ENCODE results near the gene ZMYND15. TPM values are rescaled to one million over a fixed set of nuclear protein-coding genes. Genes with fewer than 3 reads are reported as not detected.
A peak's percentile ranks its signal among the peaks of the same experiment; 100 is the strongest.

Gene ZMYND15
- total and polyA plus RNA-seq, 2 of the 13 experiments (the other 11 are each of a cell fraction or from before 2014, with no cell fraction given), result 0.24 to 2.7 TPM

DNA sequence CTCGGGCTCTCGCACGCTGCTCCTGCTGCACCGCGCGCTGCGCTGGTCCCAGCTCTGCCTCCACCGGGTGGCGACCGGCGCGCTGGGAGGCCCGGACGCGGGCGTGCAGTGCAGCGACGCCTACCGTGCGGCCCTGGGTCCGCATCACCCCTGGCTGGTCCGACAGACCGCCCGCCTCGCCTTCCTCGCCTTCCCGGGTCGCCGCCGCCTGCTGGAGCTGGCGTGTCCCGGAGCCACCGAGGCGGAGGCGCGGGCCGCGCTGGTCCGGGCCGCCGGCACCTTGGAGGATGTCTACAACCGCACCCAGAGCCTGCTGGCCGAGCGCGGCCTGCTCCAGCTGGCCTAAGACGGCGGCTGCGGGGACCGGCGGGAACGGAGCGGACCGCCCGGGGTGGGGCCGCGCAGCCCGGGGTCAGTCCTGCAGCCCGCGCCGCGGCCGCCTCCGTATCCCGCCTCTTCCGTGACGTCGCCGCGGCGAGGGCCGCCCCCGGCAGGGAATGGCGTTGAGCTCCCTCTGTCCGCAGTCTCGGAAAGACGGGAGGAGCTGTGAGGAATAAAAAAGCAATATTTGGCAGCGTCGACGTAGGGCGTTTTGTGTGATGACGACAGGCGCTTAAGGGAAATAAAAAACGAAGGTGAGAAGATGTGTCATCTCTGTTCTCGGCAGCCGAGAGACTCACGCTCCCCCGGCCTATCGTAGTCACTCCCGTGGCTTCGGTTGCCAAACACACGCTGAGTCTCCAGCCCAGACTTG is 50.5 kb downstream of the ZMYND15 start (continued):
- no peak for TF ChIP-seq RXRA (CRISPR knock-in tag; IDR thresholded peaks at IDR 0.05)
- TF ChIP-seq SRY (CRISPR knock-in tag; IDR thresholded peaks at IDR 0.05), result no peak; the same call in 1 of the 2 replicates
- TF ChIP-seq MAFF (IDR thresholded peaks at IDR 0.05; ENCODE audit: low read depth, low read length), result no peak
- TF ChIP-seq, protein P1, sequence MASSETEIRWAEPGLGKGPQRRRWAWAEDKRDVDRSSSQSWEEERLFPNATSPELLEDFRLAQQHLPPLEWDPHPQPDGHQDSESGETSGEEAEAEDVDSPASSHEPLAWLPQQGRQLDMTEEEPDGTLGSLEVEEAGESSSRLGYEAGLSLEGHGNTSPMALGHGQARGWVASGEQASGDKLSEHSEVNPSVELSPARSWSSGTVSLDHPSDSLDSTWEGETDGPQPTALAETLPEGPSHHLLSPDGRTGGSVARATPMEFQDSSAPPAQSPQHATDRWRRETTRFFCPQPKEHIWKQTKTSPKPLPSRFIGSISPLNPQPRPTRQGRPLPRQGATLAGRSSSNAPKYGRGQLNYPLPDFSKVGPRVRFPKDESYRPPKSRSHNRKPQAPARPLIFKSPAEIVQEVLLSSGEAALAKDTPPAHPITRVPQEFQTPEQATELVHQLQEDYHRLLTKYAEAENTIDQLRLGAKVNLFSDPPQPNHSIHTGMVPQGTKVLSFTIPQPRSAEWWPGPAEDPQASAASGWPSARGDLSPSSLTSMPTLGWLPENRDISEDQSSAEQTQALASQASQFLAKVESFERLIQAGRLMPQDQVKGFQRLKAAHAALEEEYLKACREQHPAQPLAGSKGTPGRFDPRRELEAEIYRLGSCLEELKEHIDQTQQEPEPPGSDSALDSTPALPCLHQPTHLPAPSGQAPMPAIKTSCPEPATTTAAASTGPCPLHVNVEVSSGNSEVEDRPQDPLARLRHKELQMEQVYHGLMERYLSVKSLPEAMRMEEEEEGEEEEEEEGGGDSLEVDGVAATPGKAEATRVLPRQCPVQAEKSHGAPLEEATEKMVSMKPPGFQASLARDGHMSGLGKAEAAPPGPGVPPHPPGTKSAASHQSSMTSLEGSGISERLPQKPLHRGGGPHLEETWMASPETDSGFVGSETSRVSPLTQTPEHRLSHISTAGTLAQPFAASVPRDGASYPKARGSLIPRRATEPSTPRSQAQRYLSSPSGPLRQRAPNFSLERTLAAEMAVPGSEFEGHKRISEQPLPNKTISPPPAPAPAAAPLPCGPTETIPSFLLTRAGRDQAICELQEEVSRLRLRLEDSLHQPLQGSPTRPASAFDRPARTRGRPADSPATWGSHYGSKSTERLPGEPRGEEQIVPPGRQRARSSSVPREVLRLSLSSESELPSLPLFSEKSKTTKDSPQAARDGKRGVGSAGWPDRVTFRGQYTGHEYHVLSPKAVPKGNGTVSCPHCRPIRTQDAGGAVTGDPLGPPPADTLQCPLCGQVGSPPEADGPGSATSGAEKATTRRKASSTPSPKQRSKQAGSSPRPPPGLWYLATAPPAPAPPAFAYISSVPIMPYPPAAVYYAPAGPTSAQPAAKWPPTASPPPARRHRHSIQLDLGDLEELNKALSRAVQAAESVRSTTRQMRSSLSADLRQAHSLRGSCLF (CRISPR knock-in tag; IDR thresholded peaks at IDR 0.05; ENCODE audit: borderline replicate concordance), result no peak
- no peak for TF ChIP-seq ZNF180 (CRISPR knock-in tag; IDR thresholded peaks at IDR 0.05; ENCODE audit: borderline replicate concordance, low read depth)
- 0 out of 2 replicates have a peak, but pooled peaks have one; percentile 11 for TF ChIP-seq FOSL2 (CRISPR knock-in tag; IDR thresholded peaks at IDR 0.05)
- TF ChIP-seq TCF12 (IDR thresholded peaks at IDR 0.05), result no peak
- TF ChIP-seq TCF12 (CRISPR knock-in tag; IDR thresholded peaks at IDR 0.05), result no peak
- no peak for TF ChIP-seq ZNF30 (CRISPR knock-in tag; IDR thresholded peaks at IDR 0.05)
- no peak for TF ChIP-seq GLI4 (CRISPR knock-in tag; IDR thresholded peaks at IDR 0.05; ENCODE audit: borderline replicate concordance)
- no peak for TF ChIP-seq ZNF3 (CRISPR knock-in tag; IDR thresholded peaks at IDR 0.05)
- TF ChIP-seq ZNF552 (CRISPR knock-in tag; IDR thresholded peaks at IDR 0.05; ENCODE audit: borderline replicate concordance), result no peak; the same call in 1 of the 2 replicates
- no peak for TF ChIP-seq GPN1 (CRISPR knock-in tag; IDR thresholded peaks at IDR 0.05; ENCODE audit: borderline replicate concordance)
- no peak for TF ChIP-seq FOXA3 (CRISPR knock-in tag; IDR thresholded peaks at IDR 0.05)
- no peak for TF ChIP-seq CBX5 (CRISPR knock-in tag; IDR thresholded peaks at IDR 0.05; ENCODE audit: borderline replicate concordance)
- TF ChIP-seq NR1H2 (CRISPR knock-in tag; IDR thresholded peaks at IDR 0.05; ENCODE audit: borderline replicate concordance, low read depth), result peak; percentile 93; the same call in 1 of the 2 replicates
- TF ChIP-seq ZNF383 (CRISPR knock-in tag; IDR thresholded peaks at IDR 0.05; ENCODE audit: borderline replicate concordance), result no peak
- TF ChIP-seq ZNF75D (CRISPR knock-in tag; IDR thresholded peaks at IDR 0.05; ENCODE audit: borderline replicate concordance), result no peak
- no peak for TF ChIP-seq ZKSCAN5 (CRISPR knock-in tag; IDR thresholded peaks at IDR 0.05)
- TF ChIP-seq, protein P2, sequence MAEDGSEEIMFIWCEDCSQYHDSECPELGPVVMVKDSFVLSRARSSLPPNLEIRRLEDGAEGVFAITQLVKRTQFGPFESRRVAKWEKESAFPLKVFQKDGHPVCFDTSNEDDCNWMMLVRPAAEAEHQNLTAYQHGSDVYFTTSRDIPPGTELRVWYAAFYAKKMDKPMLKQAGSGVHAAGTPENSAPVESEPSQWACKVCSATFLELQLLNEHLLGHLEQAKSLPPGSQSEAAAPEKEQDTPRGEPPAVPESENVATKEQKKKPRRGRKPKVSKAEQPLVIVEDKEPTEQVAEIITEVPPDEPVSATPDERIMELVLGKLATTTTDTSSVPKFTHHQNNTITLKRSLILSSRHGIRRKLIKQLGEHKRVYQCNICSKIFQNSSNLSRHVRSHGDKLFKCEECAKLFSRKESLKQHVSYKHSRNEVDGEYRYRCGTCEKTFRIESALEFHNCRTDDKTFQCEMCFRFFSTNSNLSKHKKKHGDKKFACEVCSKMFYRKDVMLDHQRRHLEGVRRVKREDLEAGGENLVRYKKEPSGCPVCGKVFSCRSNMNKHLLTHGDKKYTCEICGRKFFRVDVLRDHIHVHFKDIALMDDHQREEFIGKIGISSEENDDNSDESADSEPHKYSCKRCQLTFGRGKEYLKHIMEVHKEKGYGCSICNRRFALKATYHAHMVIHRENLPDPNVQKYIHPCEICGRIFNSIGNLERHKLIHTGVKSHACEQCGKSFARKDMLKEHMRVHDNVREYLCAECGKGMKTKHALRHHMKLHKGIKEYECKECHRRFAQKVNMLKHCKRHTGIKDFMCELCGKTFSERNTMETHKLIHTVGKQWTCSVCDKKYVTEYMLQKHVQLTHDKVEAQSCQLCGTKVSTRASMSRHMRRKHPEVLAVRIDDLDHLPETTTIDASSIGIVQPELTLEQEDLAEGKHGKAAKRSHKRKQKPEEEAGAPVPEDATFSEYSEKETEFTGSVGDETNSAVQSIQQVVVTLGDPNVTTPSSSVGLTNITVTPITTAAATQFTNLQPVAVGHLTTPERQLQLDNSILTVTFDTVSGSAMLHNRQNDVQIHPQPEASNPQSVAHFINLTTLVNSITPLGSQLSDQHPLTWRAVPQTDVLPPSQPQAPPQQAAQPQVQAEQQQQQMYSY (CRISPR knock-in tag; IDR thresholded peaks at IDR 0.05), result peak; percentile 65; the same call in 1 of the 2 replicates
- TF ChIP-seq, protein P3, sequence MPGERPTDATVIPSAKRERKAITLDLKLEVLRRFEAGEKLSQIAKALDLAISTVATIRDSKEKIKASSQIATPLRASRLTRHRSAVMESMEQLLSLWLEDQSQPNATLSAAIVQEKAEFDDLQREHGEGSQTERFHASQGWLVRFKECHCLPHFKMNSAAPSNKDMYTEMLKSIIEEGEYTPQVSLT (CRISPR knock-in tag; IDR thresholded peaks at IDR 0.05; ENCODE audit: borderline replicate concordance, low read depth), result no peak; the same call in 1 of the 2 replicates
- no peak for TF ChIP-seq ZNF775 (CRISPR knock-in tag; IDR thresholded peaks at IDR 0.05; ENCODE audit: borderline replicate concordance)
